Activated gamma-delta T cell treated with anti-CD3 and anti-CD28 coated beads, Interleukin-2, amount 50 U/mL, for 16 hours (primary cell): ENCODE data around the gene EXD3.
A peak's percentile ranks its signal among the peaks of the same experiment; 100 is the strongest.
"Not testable (repeated sequence)": the region's sequence is repeated elsewhere in the genome, so short reads cannot be mapped to it uniquely, and the experiment has no call there.

ENCODE experiments used
- DNase-seq: peaks from one replicate; pipeline ENCODE4 v3.0.0-alpha.2; 2020; ENCODE audit warnings: low read depth

The EXD3 gene

GRCh38 chr9:137393176-137394150, 29.5 kb downstream of the EXD3 start:
- no peak for DNase-seq

- DNase-seq, result no peak
Observed at GRCh38 chr9:137392232-137393007, 30.5 kb downstream of the EXD3 start.

GRCh38 chr9:137391411-137391754, 31.6 kb downstream of the EXD3 start:
- no peak for DNase-seq

- DNase-seq, result no peak
Observed at GRCh38 chr9:137390553-137391410, 32.2 kb downstream of the EXD3 start.

GRCh38 chr9:137389428-137389746, 33.6 kb downstream of the EXD3 start:
- no peak for DNase-seq

- DNase-seq, result no peak
Observed at GRCh38 chr9:137388589-137389427, 34.2 kb downstream of the EXD3 start.

- DNase-seq, result no peak
Observed at GRCh38 chr9:137387891-137388560, 34.9 kb downstream of the EXD3 start.

GRCh38 chr9:137387114-137387890, 35.7 kb downstream of the EXD3 start:
- DNase-seq, result peak; percentile 27

- DNase-seq, result not testable (repeated sequence)
Observed at GRCh38 chr9:137386507-137387113, 36.4 kb downstream of the EXD3 start.

- no peak for DNase-seq
Observed at GRCh38 chr9:137385061-137385655, 37.8 kb downstream of the EXD3 start.

GRCh38 chr9:137383784-137384756, 38.9 kb downstream of the EXD3 start:
- no peak for DNase-seq

GRCh38 chr9:137383081-137383783, 39.7 kb downstream of the EXD3 start:
- DNase-seq, result no peak

- no peak for DNase-seq
Observed at GRCh38 chr9:137382444-137383080, 40.4 kb downstream of the EXD3 start.

GRCh38 chr9:137381501-137382443, 41.2 kb downstream of the EXD3 start:
- DNase-seq, result no peak

GRCh38 chr9:137380606-137381005, 42.4 kb downstream of the EXD3 start:
- no peak for DNase-seq

- DNase-seq, result no peak
Observed at GRCh38 chr9:137380171-137380570, 42.8 kb downstream of the EXD3 start.
